Astrocyte of the spinal cord (primary cell): ENCODE data around the gene CCDC89.

Experiments
- DNase-seq: peaks from one replicate; pipeline ENCODE4 v3.0.0; 2011; ENCODE audit warnings: low read depth, low spot score
- H3K4me3 ChIP-seq: 2 replicates; pipeline ENCODE4 v1.5.1; 2011; ENCODE audit warnings: low read depth, mild to moderate bottlenecking, low read length, moderate library complexity
- in situ Hi-C: cut with HindIII; loops from 2 replicates; pipeline ENCODE4 v1.10.0; 2017; ENCODE audit warnings: low sequenced_read_pairs
- TF ChIP-seq, protein P1 (sequence below): IDR thresholded peaks from 2 replicates; pipeline ENCODE4 v1.5.1; 2012; ENCODE audit warnings: low read depth, mild to moderate bottlenecking, low read length, inconsistent platforms

Gene CCDC89

DNA sequence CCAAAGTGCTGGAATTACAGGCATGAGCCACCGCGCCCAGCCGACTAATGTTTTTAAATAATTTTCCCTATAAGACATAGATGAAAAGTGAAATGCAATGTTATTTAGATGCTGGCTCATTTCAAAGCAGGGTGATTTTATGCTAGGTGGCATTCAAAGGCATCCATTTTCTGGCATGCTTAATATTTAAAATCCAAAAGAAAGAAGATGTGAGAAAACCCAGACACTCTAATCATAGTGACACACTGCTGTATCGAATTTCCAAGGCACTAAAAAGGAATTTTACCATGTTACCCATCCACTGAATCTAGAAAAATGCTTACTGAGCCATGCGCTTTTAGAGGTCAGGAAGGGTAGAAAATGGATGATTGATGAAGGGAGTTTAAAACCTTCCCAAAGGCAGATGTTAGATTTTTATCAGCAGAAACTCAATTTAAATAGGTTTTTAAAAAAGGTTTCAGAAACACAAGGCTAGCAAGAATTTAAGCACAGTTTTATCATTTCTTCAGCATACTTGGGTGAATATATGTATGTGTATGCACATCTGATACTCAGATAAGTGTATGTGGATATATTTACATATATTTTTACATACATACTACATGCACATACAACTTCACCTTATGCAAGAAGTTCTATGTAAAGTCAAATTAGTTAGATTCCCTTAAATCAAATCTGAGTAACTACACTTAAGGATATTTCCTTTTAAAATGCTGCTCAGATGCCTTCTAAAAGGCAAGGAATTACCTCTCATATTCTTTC is 24.1 kb upstream of the CCDC89 start:
- no peak for DNase-seq
- H3K4me3 ChIP-seq: no peak overlapping the region
- TF ChIP-seq, protein P1, sequence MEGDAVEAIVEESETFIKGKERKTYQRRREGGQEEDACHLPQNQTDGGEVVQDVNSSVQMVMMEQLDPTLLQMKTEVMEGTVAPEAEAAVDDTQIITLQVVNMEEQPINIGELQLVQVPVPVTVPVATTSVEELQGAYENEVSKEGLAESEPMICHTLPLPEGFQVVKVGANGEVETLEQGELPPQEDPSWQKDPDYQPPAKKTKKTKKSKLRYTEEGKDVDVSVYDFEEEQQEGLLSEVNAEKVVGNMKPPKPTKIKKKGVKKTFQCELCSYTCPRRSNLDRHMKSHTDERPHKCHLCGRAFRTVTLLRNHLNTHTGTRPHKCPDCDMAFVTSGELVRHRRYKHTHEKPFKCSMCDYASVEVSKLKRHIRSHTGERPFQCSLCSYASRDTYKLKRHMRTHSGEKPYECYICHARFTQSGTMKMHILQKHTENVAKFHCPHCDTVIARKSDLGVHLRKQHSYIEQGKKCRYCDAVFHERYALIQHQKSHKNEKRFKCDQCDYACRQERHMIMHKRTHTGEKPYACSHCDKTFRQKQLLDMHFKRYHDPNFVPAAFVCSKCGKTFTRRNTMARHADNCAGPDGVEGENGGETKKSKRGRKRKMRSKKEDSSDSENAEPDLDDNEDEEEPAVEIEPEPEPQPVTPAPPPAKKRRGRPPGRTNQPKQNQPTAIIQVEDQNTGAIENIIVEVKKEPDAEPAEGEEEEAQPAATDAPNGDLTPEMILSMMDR: no peak
- in situ Hi-C loops: no loop called here

DNA sequence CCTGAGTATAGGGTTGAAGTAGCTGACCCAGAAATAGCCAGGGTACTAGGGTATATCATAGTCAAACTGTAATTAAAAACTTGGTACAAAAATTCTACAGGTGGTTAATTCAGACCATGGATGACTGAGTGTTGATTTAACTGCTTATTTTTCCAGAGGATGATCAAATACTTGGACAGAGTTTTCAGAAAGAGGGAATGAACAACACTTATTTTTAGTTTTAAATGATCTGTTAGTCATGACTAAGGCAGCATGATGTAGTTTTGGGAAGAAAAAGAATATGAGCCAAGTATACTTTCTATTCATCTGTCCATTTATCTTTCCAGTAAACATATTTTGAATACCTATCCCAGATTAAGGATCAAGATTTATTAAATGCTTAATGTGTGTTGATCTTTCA is 19.8 kb upstream of the CCDC89 start:
- H3K4me3 ChIP-seq: no peak overlapping the region
- no peak for DNase-seq
- in situ Hi-C loops: no loop called here
- TF ChIP-seq, protein P1: no peak

DNA sequence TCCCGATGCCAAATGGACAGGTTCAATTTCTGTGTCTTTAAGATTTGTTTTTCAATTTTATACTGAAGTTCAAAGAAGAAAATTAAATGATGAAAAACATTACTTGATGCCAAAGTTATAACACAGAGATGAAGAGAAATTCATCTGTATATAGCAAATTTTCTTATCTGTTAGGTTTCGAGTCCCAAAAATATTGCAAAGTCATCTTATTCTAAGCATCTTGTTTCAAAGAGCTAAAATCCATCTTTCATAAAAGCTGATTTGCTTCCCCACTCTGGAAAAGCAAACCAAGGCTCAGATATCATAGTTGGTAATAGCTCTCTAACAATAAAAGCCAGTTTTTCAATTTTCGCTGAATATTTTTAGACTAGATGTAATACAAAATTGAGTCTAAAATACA is 19.0 kb upstream of the CCDC89 start:
- in situ Hi-C loops: no loop called here

DNA sequence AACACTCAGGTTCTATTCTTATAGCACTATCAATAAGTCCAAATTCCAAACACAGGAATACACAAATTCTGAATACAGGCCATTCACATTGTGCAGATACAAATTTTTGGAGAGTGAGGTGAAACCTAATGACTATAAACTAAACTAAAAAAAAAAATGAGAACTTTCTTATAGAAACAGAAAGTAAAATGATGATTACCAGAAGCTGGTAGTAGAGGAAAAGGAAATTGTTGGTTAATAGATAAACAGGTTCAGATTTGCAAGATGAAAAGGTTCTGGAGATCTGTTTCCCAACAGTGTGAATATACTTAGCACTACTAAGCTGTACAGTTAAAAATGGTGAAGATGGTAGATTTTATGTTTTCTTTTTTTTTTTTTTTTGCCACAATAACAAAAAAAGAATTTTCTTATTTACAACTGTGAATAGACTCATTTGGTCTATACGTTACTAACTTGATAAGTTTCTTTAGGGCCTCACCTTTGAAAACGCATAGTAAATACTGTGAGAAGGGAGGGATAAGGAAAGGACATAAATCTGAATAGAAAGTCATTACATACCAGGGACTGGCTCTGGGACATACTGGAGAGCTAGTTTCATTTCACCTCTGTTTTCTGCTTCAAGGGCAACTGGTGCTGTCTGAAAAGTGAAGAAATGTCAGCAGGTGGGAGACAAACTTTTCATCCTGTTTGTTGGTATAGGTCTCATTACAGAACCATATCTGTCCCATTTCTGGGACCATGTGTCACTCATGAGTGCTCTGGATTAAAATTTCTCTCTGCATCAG is 14.2 kb upstream of the CCDC89 start:
- no peak for DNase-seq

More for the DNA sequence above, 19.0 kb upstream of the CCDC89 start:
- TF ChIP-seq, protein P1: no peak
- DNase-seq: no peak
- no peak overlapping the region for H3K4me3 ChIP-seq

DNA sequence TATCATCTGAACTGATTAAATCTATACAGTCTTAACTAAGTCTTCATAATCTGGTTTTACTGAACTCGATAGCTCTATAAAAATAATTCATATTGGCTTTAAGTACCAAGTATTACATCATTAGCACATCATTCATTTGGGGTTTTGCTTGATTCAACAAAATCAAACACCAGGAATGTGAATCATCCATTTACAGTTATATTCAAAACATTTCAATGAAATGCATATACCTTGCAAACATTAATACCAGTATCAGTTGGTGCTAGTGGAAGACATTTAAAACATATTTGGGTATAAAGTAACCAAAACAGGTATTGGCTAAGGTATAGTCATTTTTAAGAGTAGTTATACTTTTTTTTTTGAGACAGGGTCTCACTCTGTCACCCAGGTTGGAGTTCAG is 12.2 kb upstream of the CCDC89 start:
- no peak overlapping the region for H3K4me3 ChIP-seq
- DNase-seq: no peak
- TF ChIP-seq, protein P1: no peak
- in situ Hi-C loops: no loop called here

More for the DNA sequence above, 14.2 kb upstream of the CCDC89 start:
- TF ChIP-seq, protein P1: no peak
- in situ Hi-C loops: no loop called here
- H3K4me3 ChIP-seq: no peak overlapping the region

DNA sequence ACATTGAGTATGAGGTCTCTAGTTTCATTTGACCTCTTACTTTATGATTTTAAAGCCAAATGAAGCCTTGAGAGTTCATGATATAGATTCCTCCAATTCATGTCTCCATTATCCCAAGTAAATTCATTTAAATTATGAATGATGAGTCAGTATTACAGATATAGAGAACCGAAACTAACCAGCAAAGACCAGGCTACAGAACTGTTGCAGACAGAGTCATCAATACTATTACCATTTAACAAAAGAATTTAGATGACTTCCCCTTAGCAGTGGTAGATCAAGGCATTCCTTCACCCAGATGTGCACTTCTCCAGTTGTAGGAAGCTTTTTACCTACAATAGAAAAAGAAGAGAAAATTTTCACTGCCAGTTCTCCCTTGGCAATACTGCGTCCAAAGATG is 11.8 kb upstream of the CCDC89 start:
- H3K4me3 ChIP-seq: no peak overlapping the region
- in situ Hi-C loops: no loop called here
- no peak for DNase-seq
- TF ChIP-seq, protein P1: no peak
